ENCODE data around the gene MKRN3.

MKRN3 gene

DNA sequence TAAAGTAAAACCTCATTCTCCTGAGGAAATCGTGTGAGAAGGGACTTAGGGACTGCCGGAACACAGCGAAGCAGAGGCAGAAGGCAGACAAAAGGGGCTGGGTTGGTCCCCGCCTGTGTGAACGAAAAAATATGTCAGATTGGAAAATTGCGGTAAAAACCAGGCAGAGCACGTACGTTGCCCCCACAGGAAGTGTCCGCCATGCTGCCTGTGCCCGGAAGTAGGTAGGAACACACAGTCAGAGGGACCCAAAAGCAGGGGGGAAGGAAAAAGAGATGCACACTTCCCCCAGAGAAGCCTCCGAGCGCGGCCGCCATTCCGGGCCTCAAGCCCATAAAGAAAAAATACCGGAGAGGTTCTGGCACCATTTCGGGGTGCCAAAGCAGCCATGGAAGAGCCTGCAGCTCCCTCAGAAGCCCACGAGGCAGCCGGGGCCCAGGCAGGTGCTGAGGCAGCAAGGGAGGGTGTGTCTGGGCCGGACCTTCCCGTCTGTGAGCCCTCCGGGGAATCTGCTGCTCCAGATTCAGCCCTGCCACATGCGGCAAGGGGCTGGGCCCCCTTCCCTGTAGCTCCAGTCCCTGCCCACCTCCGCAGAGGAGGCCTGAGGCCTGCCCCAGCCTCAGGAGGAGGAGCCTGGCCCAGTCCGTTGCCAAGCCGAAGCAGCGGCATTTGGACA lies at the start of gene MKRN3:
TSS of gene MKRN3 (plus strand) at position 280 of the 676 bp plus-strand sequence. CDS start at position 389, 109 bp downstream.
- peak within 1 kb of the TSS; percentile 59 for H3K4me3 ChIP-seq (ENCODE audit: control insufficient read depth, low read depth, low read length)
- TF ChIP-seq CTCF (IDR thresholded peaks at IDR 0.05; ENCODE audit: control insufficient read depth, insufficient read depth, low read depth, low read length, missing control alignments): no peak
- peak; percentile 1 for DNase-seq (ENCODE audit: low read depth)

DNA sequence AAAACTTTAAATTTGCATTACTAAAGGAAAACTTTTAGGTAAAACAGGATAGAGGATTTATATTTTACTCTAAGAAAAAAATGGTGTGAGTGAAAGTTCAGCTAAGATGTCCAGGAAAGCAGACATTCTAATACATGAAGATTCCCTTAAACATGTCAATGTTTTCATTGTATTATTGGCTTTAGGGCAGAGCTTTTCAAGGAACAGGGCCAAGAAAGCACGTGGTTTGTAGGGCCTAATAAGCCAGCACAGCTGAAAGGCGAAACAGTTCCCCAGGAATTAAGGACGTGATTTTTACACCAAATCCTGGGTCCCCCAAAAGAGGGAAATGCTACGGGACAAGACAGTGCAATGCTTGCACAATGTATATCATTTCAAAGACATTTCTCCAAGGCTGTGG lies 48.6 kb upstream of the MKRN3 start:
- no peak overlapping the region for H3K4me3 ChIP-seq (ENCODE audit: control insufficient read depth, low read depth, low read length)
- no peak for DNase-seq (ENCODE audit: low read depth)
- no peak for TF ChIP-seq CTCF (IDR thresholded peaks at IDR 0.05; ENCODE audit: control insufficient read depth, insufficient read depth, low read depth, low read length, missing control alignments)

GRCh38 chr15:23518104-23518503 lies 47.4 kb upstream of the MKRN3 start:
- H3K4me3 ChIP-seq (ENCODE audit: control insufficient read depth, low read depth, low read length): no peak overlapping the region
- TF ChIP-seq CTCF (IDR thresholded peaks at IDR 0.05; ENCODE audit: control insufficient read depth, insufficient read depth, low read depth, low read length, missing control alignments): no peak
- no peak for DNase-seq (ENCODE audit: low read depth)

DNA sequence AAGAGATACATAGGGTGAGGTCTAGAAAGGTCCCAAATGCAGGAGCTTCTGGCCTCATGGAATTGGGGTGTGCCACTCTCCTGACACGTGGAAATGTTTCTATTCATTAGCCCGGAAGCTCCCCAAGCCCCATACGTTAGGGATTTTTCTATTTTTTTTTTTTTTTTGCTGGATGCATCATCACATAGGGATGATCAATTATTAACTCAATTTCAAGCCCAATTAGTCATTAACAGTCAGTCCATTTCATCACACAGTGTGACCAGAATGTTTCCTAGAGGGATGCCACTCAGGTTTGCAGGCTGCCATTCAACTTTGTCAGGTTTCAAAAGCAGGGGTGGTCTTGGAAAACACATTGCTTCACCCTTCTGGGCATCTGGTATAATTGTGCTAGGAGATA lies 40.7 kb upstream of the MKRN3 start:
- no peak for DNase-seq (ENCODE audit: low read depth)
- TF ChIP-seq CTCF (IDR thresholded peaks at IDR 0.05; ENCODE audit: control insufficient read depth, insufficient read depth, low read depth, low read length, missing control alignments): no peak
- H3K4me3 ChIP-seq (ENCODE audit: control insufficient read depth, low read depth, low read length): no peak overlapping the region

DNA sequence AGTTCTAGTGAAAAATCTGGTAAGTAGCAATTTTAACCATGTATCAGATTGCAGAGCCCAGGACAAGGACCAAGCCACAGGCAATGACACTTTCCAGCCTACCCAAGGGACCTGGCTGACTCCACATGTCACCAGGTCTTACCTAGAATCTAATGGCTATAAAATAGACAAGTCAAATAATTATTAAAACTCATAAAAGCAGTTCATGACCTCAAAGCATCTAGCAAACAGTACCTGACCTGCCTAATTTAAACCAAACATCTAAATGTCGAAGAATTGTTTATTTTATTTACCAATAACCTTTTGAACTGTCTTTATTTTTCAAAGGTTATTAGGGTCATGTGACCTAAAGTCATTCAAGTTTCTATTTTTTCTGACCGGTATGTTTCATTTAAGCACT lies 35.6 kb upstream of the MKRN3 start:
- no peak overlapping the region for H3K4me3 ChIP-seq (ENCODE audit: control insufficient read depth, low read depth, low read length)
- DNase-seq (ENCODE audit: low read depth): no peak
- no peak for TF ChIP-seq CTCF (IDR thresholded peaks at IDR 0.05; ENCODE audit: control insufficient read depth, insufficient read depth, low read depth, low read length, missing control alignments)

DNA sequence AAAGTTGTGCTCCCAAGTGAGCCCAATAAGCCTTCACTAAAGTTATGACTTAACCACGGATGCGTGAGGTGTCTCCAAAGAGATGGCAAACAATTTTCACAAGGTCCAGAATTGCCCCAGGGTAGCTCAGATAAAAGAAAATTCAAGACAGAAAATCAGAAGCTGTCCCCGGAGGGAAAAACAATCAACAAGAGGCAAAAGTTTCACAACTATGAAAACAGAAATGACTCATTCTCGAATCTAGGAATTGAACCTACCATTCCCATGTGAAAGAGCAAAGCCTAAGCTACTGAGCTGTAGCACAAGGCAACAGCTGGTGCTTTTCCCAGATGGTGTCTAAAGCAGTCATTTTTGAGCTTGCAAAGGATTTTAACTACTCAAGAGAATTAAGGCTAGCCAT lies 33.5 kb upstream of the MKRN3 start:
- no peak overlapping the region for H3K4me3 ChIP-seq (ENCODE audit: control insufficient read depth, low read depth, low read length)
- DNase-seq (ENCODE audit: low read depth): no peak
- no peak for TF ChIP-seq CTCF (IDR thresholded peaks at IDR 0.05; ENCODE audit: control insufficient read depth, insufficient read depth, low read depth, low read length, missing control alignments)
